GM12878 (cell line): Measurements from ENCODE around the gene PCSK5. TPM values are rescaled to one million over a fixed set of nuclear protein-coding genes. Genes with fewer than 3 reads are reported as not detected.

ENCODE experiments used
- ATAC-seq: fragments of 200-7000 bp; cut with Tn5 transposase; 3 replicates; pipeline ENCODE4 v1.9.1; 2020; ENCODE audit warnings: mild to moderate bottlenecking, moderate library complexity
- BruUV-seq: library from RNA; stranded (reverse); fragments of 400-500 nt; replicated peaks from 2 replicates; lab custom pipeline; 2021; lab: Mats Ljungman, UMichigan
- CTCF ChIA-PET: fragments of 300-600 bp; sonication (Branson Sonifier 250); formaldehyde crosslinking; extraction: SDS; loops from one replicate; lab custom pipeline; 2021; ENCODE audit warnings: inconsistent platforms; lab: Yijun Ruan, JAX
- POLR2A ChIA-PET: fragments of 350-600 bp; formaldehyde crosslinking; extraction: SDS; loops from one replicate; lab custom pipeline; 2021; ENCODE audit warnings: inconsistent platforms; lab: Charles Lee
- RAD21 ChIA-PET: fragments of 300-600 bp; sonication (Branson Sonifier 250); formaldehyde crosslinking; loops from one replicate; lab custom pipeline; 2023; ENCODE audit warnings: antibody characterized with exemption; ENCODE audit not compliant: unreplicated experiment; lab: Charles Lee
- SMC1A ChIA-PET: fragments of 300-600 bp; sonication (Branson Sonifier 250); formaldehyde crosslinking; loops from one replicate; lab custom pipeline; 2023; ENCODE audit not compliant: unreplicated experiment, uncharacterized antibody; lab: Charles Lee
- DNase-seq: peaks from one replicate; pipeline ENCODE4 v3.0.0-alpha.2; 2011; ENCODE audit warnings: low read depth, low spot score
- FAIRE-seq: peaks from 3 replicates; lab custom pipeline; 2011; peaks lifted over from hg19 to GRCh38; lab: Jason Lieb, UNC
- H2AFZ ChIP-seq: 2 replicates; pipeline ENCODE4 v1.6.0; 2011; ENCODE audit warnings: low read depth, low read length, control low read depth; ENCODE audit not compliant: control insufficient read depth
- H3K27ac ChIP-seq: 2 replicates; pipeline ENCODE4 v1.5.1; 2011; ENCODE audit warnings: control low read depth; ENCODE audit not compliant: control insufficient read depth, insufficient read depth
- H3K27me3 ChIP-seq, 2 experiments: replicated peaks in 1 of 2; 2 replicates each; pipeline versions ENCODE4 v1.6.0 to v1.6.1; 2011; ENCODE audit warnings: low read length in 1 of 2; ENCODE audit not compliant: control insufficient read depth in 2 of 2, insufficient read depth in 2 of 2
- H3K36me3 ChIP-seq, 2 experiments: 2 replicates each; pipeline ENCODE4 v1.5.1; 2011; ENCODE audit warnings: low read length in 1 of 2; ENCODE audit not compliant: control insufficient read depth in 2 of 2, insufficient read depth in 2 of 2
- H3K4me1 ChIP-seq: 2 replicates; pipeline ENCODE4 v1.6.1; 2011; ENCODE audit warnings: mild to moderate bottlenecking, low read length, moderate library complexity, mixed read lengths; ENCODE audit not compliant: control insufficient read depth, insufficient read depth
- H3K4me2 ChIP-seq: 2 replicates; pipeline ENCODE4 v1.6.0; 2011; ENCODE audit warnings: control low read depth; ENCODE audit not compliant: control insufficient read depth, insufficient read depth
- H3K4me3 ChIP-seq: fragments of 200-600 bp; sonication (generic); 2 replicates; pipeline ENCODE4 v1.5.1; 2016
- H3K79me2 ChIP-seq: 2 replicates; pipeline ENCODE4 v1.6.0; 2011; ENCODE audit warnings: low read length; ENCODE audit not compliant: control insufficient read depth, insufficient read depth
- H3K9ac ChIP-seq: 2 replicates; pipeline ENCODE4 v1.8.0; 2011; ENCODE audit warnings: low read length, control low read depth, mixed read lengths; ENCODE audit not compliant: control insufficient read depth, insufficient read depth
- H3K9me3 ChIP-seq: replicated peaks from 3 replicates; pipeline ENCODE4 v1.5.1; 2011; ENCODE audit warnings: mild to moderate bottlenecking, low read length; ENCODE audit not compliant: control insufficient read depth, insufficient read depth
- H4K20me1 ChIP-seq: 2 replicates; pipeline ENCODE4 v1.6.0; 2011; ENCODE audit not compliant: control insufficient read depth, insufficient read depth
- CBX3 ChIP-seq: fragments of 200-600 bp; sonication (generic); IDR thresholded peaks from 2 replicates; pipeline ENCODE4 v1.6.1; 2016; ENCODE audit warnings: low read depth, borderline replicate concordance
- KAT2A ChIP-seq: conservative IDR thresholded peaks from 2 replicates; pipeline ENCODE4 v1.6.1; 2011; ENCODE audit warnings: low read depth, low read length; ENCODE audit not compliant: control insufficient read depth
- MYB ChIP-seq: fragments of 150-350 bp; IDR thresholded peaks from 2 replicates; pipeline ENCODE4 v1.6.1; 2014; ENCODE audit warnings: mild to moderate bottlenecking, low read depth, low read length, borderline replicate concordance
- NFYA ChIP-seq: IDR thresholded peaks from 2 replicates; pipeline ENCODE4 v1.6.1; 2011; ENCODE audit warnings: low read depth, mild to moderate bottlenecking, low read length, improper control_type of control experiment, borderline replicate concordance
- SMAD1 ChIP-seq: fragments of 450-650 bp; IDR thresholded peaks from 2 replicates; pipeline ENCODE4 v1.6.1; 2018; ENCODE audit warnings: mild to moderate bottlenecking, low read depth; ENCODE audit not compliant: partially characterized antibody
- SMC3 ChIP-seq: IDR thresholded peaks from 2 replicates; pipeline ENCODE4 v1.6.1; 2011; ENCODE audit warnings: low read length, improper control_type of control experiment, borderline replicate concordance
- YBX1 ChIP-seq: fragments of 450-650 bp; IDR thresholded peaks from 2 replicates; pipeline ENCODE4 v1.6.1; 2016; ENCODE audit warnings: antibody characterized with exemption
- YY1 ChIP-seq: IDR thresholded peaks from 2 replicates; pipeline ENCODE4 v1.6.1; 2011; ENCODE audit warnings: low read depth, mild to moderate bottlenecking, low read length
- ZNF24 ChIP-seq: fragments of 450-650 bp; IDR thresholded peaks from 2 replicates; pipeline ENCODE4 v1.6.1; 2017; ENCODE audit warnings: antibody characterized with exemption, mild to moderate bottlenecking
- ZSCAN29 ChIP-seq: fragments of 450-650 bp; IDR thresholded peaks from 2 replicates; pipeline ENCODE4 v1.6.1; 2017; ENCODE audit warnings: mild to moderate bottlenecking, moderate library complexity
- WGBS: methylation state at CpG from one replicate; pipeline ENCODE4 v1.1.6; 2016; ENCODE audit warnings: low lambda C conversion rate; ENCODE audit not compliant: insufficient replicate concordance, insufficient coverage; ENCODE audit errors: missing lambda C conversion rate; 5-methylcytosine and 5-hydroxymethylcytosine counted together
- in situ Hi-C: fragments of 300-500 bp; cut with MboI; formaldehyde crosslinking; loops from 9 replicates; pipeline ENCODE4 v1.14.3; 2018; ENCODE audit warnings: mixed read lengths
- intact Hi-C: fragments of 100-400 bp; cut with micrococcal nuclease; formaldehyde crosslinking; loops from one replicate; pipeline ENCODE4 v1.14.2; 2022; ENCODE audit not compliant: unreplicated experiment
- polyA plus RNA-seq, 11 experiments: library from polyadenylated mRNA; depleted of rRNA in 4 of 11; unstranded in 6 of 11; stranded (reverse) in 5 of 11; fragments of >200 nt; fragmentation: Nextera tagmentation in 4 of 11; fragmentation: Illumina TruSeq in 1 of 11; extraction: Ambion mirVana in 4 of 11; extraction: Trizol in 1 of 11; gene quantifications; 1 replicate in 1 of 11; 2 replicates in 10 of 11; pipeline versions ENCODE4 v1.2.1 to v1.2.3, GENCODE V29; 2011 to 2016; ENCODE audit warnings: inconsistent platforms in 2 of 11, missing spikeins in 2 of 11, low read depth in 1 of 11
- total RNA-seq, 4 experiments: library from RNA; depleted of rRNA in 3 of 4; stranded (reverse); fragments of >200 nt in 3 of 4; fragmentation: Illumina TruSeq in 1 of 4; extraction: Trizol in 1 of 4; gene quantifications; 2 replicates each; pipeline versions ENCODE4 v1.2.1 to v1.2.3, GENCODE V29; 2013 to 2021
- TF ChIP-seq, protein P1 (sequence below): fragments of 450-650 bp; IDR thresholded peaks from 2 replicates; pipeline ENCODE4 v1.6.1; 2018; ENCODE audit warnings: borderline replicate concordance, mild to moderate bottlenecking; ENCODE audit not compliant: partially characterized antibody
- TF ChIP-seq, protein P2 (sequence below): fragments of 450-650 bp; formaldehyde crosslinking; IDR thresholded peaks from 2 replicates; pipeline ENCODE4 v1.4.0; 2020; ENCODE audit warnings: mild to moderate bottlenecking, moderate library complexity
- TF ChIP-seq, protein P3 (sequence below): IDR thresholded peaks from 2 replicates; pipeline ENCODE4 v1.6.1; 2012; ENCODE audit warnings: low read length, inconsistent platforms

The PCSK5 gene
- total and polyA plus RNA-seq, 10 of the 15 experiments (the other 5 are each of a cell fraction or from before 2014, with no cell fraction given) = 0.01 to 0.13 (median 0.04) TPM; not detected in 3

- WGBS = 13% methylated on average over 8 of the region's 8 CpGs
- H3K9ac ChIP-seq = no peak overlapping the region
- POLR2A ChIA-PET = no interaction called here
These were observed 263.6 kb downstream of the PCSK5 start for GRCh38 chr9:76153902-76154629.

More at GRCh38 chr9:76153902-76154629, 263.6 kb downstream of the PCSK5 start:
- Histone ChIP-seq H3K4me1 (no peaks in the 10 kb centered on the region; the same call in none of the 2 replicates), H3K36me3 (no peaks in the 10 kb centered on the region), H2AFZ (no peak overlapping the region), H3K79me2 (no peaks in the 10 kb centered on the region), H3K27me3 (no peaks in the 10 kb centered on the region; a peak in 1 of 4 replicates), H3K9me3 (no peaks in the 10 kb centered on the region), H4K20me1 (no peaks in the 10 kb centered on the region), H3K4me2 (no peak overlapping the region), H3K27ac (no peak overlapping the region), H3K4me3 (no peak overlapping the region)
- DNase-seq (no peak), FAIRE-seq (no peak), ATAC-seq (no peak)
- in situ Hi-C loops (no loop called here), intact Hi-C loops (no loop called here)
- ChIA-PET RAD21 (no interaction called here), CTCF (no interaction called here), SMC1A (no interaction called here)
- no TSS peak for BruUV-seq
- TF ChIP-seq ZNF24 (no peak), YBX1 (no peak), YY1 (no peak), SMC3 (no peak), KAT2A (no peak), ZSCAN29 (no peak), MYB (no peak), SMAD1 (no peak), CBX3 (no peak), NFYA (no peak)
- TF ChIP-seq, protein P1, sequence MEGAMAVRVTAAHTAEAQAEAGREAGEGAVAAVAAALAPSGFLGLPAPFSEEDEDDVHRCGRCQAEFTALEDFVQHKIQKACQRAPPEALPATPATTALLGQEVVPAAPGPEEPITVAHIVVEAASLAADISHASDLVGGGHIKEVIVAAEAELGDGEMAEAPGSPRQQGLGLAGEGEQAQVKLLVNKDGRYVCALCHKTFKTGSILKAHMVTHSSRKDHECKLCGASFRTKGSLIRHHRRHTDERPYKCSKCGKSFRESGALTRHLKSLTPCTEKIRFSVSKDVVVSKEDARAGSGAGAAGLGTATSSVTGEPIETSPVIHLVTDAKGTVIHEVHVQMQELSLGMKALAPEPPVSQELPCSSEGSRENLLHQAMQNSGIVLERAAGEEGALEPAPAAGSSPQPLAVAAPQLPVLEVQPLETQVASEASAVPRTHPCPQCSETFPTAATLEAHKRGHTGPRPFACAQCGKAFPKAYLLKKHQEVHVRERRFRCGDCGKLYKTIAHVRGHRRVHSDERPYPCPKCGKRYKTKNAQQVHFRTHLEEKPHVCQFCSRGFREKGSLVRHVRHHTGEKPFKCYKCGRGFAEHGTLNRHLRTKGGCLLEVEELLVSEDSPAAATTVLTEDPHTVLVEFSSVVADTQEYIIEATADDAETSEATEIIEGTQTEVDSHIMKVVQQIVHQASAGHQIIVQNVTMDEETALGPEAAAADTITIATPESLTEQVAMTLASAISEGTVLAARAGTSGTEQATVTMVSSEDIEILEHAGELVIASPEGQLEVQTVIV = no peak
- TF ChIP-seq, protein P2, sequence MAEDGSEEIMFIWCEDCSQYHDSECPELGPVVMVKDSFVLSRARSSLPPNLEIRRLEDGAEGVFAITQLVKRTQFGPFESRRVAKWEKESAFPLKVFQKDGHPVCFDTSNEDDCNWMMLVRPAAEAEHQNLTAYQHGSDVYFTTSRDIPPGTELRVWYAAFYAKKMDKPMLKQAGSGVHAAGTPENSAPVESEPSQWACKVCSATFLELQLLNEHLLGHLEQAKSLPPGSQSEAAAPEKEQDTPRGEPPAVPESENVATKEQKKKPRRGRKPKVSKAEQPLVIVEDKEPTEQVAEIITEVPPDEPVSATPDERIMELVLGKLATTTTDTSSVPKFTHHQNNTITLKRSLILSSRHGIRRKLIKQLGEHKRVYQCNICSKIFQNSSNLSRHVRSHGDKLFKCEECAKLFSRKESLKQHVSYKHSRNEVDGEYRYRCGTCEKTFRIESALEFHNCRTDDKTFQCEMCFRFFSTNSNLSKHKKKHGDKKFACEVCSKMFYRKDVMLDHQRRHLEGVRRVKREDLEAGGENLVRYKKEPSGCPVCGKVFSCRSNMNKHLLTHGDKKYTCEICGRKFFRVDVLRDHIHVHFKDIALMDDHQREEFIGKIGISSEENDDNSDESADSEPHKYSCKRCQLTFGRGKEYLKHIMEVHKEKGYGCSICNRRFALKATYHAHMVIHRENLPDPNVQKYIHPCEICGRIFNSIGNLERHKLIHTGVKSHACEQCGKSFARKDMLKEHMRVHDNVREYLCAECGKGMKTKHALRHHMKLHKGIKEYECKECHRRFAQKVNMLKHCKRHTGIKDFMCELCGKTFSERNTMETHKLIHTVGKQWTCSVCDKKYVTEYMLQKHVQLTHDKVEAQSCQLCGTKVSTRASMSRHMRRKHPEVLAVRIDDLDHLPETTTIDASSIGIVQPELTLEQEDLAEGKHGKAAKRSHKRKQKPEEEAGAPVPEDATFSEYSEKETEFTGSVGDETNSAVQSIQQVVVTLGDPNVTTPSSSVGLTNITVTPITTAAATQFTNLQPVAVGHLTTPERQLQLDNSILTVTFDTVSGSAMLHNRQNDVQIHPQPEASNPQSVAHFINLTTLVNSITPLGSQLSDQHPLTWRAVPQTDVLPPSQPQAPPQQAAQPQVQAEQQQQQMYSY (CRISPR knock-in tag) = no peak
- TF ChIP-seq, protein P3, sequence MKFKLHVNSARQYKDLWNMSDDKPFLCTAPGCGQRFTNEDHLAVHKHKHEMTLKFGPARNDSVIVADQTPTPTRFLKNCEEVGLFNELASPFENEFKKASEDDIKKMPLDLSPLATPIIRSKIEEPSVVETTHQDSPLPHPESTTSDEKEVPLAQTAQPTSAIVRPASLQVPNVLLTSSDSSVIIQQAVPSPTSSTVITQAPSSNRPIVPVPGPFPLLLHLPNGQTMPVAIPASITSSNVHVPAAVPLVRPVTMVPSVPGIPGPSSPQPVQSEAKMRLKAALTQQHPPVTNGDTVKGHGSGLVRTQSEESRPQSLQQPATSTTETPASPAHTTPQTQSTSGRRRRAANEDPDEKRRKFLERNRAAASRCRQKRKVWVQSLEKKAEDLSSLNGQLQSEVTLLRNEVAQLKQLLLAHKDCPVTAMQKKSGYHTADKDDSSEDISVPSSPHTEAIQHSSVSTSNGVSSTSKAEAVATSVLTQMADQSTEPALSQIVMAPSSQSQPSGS = no peak
